ENCODE data around the gene MEGF11.
A peak's percentile ranks its signal among the peaks of the same experiment; 100 is the strongest.

Gene MEGF11

GRCh38 chr15:66047321-66048024, 206.1 kb downstream of the MEGF11 start:
- DNase-seq = no peak

- no peak for DNase-seq
Observed at GRCh38 chr15:66046751-66047150, 206.8 kb downstream of the MEGF11 start.

DNA sequence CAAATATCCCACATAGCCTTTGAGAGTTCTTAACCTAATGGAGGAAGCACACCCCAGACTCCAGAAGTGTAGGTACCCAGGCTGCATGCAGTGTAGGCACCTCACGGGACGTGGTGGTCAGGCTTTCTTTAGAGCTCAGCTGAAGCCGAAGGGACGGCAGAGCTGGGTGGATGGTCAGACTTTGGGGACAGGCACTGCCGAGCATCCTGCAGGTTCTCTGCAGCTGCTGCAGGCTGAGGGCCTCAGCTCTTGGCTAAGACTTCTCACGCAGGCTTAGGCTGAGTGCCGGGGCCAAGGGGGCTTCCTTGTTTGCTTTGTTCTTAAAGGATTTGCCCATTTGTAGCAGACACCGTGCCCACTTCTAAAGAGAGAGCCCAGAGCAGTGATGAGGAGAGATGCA, 207.2 kb downstream of the MEGF11 start:
- no peak for DNase-seq

- no peak for DNase-seq
Observed at GRCh38 chr15:66045542-66045941, 208.0 kb downstream of the MEGF11 start.

- no peak for DNase-seq
Observed at GRCh38 chr15:66044837-66045236, 208.7 kb downstream of the MEGF11 start.

DNA sequence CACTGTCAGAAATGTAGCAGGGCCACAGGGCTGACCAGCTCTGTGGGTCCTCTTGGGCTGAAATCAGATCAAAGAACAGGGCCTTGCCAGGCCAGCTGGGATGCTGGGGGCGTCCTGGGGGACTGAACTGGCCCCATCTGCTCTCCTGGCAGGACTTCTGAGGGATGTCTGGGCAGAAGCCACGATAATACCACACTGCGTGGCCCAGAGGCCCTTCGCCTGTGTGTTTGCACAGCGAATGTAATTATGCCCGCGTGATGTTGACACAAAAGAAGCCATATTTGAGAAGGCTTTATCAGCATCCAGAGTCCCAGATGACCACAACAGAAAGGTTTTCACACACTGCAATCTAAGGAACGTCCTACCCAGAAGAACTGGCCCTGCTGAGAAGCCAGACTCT, 210.3 kb downstream of the MEGF11 start:
- peak in 1 of 2 experiments; percentile 10 for DNase-seq

DNA sequence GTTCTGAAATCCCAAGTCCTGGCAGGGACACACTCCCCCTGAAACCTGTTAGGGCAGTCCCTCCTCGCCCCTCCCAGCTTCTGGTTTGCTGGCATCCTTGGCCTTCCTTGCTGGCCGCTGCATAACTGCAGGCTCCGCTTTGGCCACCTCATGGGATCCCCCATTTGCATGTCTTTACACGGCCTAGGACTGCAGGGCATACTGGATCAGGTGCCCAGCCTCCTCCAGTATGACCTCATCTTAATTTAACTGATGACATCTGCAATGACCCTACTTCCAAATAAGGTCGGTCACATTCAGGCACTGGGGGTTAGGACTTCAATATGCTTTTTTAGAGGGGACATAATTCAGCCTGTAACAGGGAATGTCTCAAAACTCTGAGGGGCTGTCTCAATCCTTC, 210.9 kb downstream of the MEGF11 start:
- no peak for DNase-seq

DNA sequence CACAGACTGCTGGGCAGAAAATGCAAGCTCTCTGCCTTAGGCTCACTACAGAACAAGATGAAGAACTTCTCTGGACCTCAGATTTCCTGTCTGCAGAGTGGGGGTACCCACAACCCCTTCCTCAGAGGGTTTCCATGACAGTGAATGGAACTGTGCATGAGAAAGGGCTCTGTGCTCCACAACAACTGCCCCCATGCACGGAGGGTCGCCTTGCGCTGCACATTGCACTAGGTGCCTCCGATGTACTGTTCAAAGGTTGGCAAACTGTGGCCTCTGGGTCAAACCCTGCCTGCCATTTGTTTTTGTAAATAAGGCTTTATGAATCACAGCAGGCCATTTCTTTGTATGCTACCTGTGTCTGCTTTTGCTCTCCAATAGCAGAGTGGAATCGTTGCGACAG, 212.3 kb downstream of the MEGF11 start:
- no peak for DNase-seq

GRCh38 chr15:66040211-66040892, 213.2 kb downstream of the MEGF11 start:
- DNase-seq = no peak

GRCh38 chr15:66039117-66039871, 214.3 kb downstream of the MEGF11 start:
- DNase-seq = no peak

DNA sequence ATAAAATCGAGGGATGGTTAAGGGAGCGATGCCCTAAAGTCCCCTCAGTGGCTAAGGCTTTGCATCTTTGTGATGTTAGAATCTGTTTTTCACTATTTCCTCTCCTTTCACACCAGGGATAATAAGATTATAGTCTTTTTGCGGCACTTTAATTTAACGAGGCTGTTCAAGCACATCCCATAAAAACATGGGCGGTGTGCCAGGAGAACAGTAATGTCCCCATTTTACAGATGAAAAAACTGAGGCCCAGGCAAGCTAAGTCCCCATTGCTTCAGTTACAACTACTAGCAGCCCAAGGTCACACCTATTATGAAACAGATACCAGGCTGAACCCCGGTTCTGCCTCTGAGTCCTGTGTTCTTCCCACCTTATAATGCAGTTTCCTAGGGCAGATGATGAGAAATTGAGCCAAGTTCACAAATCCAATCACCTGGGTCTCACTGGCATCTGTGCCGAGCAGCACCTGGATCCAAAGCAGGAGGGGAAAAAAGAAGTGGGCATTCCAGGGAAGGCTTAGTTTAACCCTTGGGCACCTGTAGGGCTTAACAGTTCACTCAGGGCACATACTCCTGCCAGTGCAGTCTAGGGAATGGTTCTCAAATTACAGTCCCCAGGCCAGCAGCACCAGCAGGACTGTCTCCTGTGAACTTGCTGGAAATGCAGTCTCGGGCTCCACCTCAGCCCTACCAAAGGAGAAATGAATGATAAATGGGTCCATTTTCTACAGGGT, 215.0 kb downstream of the MEGF11 start:
- no peak for DNase-seq

GRCh38 chr15:66036859-66037258, 216.7 kb downstream of the MEGF11 start:
- no peak for DNase-seq

GRCh38 chr15:66035901-66036300, 217.6 kb downstream of the MEGF11 start:
- DNase-seq = no peak

GRCh38 chr15:66033143-66033542, 220.4 kb downstream of the MEGF11 start:
- DNase-seq = no peak

- DNase-seq = no peak
Observed at GRCh38 chr15:66032006-66032405, 221.5 kb downstream of the MEGF11 start.

- DNase-seq = no peak
Observed at GRCh38 chr15:66030650-66031049, 222.9 kb downstream of the MEGF11 start.

DNA sequence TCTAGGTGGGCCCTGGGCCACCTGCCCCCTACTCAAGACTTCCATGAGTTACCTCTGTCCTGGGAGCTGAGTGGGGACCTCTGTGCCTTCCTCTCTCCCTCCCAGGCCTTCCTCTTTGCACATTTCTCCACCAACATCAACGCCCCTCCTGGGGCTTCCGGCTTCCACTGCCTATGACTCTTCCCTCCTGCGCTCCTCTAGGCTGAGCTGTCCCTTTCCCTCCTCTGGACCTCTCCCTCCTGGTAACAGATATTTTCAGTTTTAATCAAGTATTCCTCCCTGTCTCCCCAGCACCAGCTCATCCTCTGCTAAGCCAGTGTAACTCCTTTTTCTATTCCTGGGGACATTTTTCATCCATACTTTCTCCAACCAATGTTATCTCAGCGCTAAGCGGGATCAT, 223.9 kb downstream of the MEGF11 start:
- DNase-seq = no peak

GRCh38 chr15:66027268-66027805, 226.2 kb downstream of the MEGF11 start:
- no peak for DNase-seq

GRCh38 chr15:66025972-66026371, 227.6 kb downstream of the MEGF11 start:
- no peak for DNase-seq

GRCh38 chr15:66025015-66025452, 228.5 kb downstream of the MEGF11 start:
- no peak for DNase-seq

DNA sequence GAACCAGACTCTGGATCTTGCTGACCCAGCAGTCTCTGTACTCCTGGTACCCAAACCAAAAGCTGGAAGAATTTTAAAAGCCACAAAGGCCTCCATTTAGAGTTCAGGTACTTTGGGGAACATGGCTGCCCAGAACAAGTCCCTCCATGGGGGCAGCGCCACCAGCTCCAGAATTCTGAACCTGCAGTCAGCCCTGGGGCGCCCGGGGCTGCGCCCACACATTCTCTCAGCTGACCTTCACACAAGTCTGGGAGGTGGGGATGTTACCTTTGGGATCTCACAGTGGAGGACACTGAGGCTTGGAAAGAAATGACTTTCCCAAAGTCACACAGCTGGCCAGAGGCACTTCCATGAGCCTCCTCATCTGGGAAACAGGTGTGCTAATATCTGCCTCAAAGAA, 229.4 kb downstream of the MEGF11 start:
- DNase-seq = no peak

GRCh38 chr15:66023311-66023972, 230.1 kb downstream of the MEGF11 start:
- DNase-seq = no peak

All from NCI-H1930 (cell line).